ENCODE measurements around the gene STK38.
"Not testable (repeated sequence)": the region's sequence is repeated elsewhere in the genome, so short reads cannot be mapped to it uniquely, and the experiment has no call there.

STK38 gene

DNA sequence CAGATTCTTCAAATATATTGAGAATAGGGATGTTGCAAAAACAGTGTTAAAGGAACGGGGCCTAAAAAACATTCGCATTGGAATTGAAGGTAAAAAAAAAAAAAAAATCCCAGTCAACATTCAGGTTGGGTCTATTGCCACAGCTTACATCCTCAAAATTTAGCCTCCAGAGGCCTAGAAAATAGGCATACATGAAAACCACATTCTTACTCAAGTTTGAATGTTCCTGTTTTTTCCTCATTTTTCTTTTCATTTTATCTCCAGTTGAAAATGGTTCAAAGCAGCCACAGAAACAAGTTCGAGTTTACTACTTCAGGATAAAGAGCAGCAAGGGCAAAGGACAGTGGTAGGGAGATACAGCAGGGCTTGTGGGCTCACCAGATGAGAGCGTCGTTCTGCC, 62.5 kb downstream of the STK38 start:
- Histone ChIP-seq H4K91ac (ENCODE audit: low read depth, low read length) (no peak overlapping the region), H2BK5ac (ENCODE audit: low read depth, low read length, poor library complexity) (no peak overlapping the region), H3K4me3 (ENCODE audit: low read depth, low read length) (no peak overlapping the region), H3K27me3 (ENCODE audit: insufficient read depth, low read length) (no peaks in the 10 kb centered on the region), H3K4me2 (ENCODE audit: low read length) (no peak overlapping the region), H2AFZ (ENCODE audit: insufficient read depth, low read length, poor library complexity) (no peak overlapping the region), H3K14ac (ENCODE audit: low read length) (no peak overlapping the region), H3K36me3 (ENCODE audit: control insufficient read depth in 1 of 2, insufficient read depth in 2 of 2, low read length in 2 of 2) (peaks cover 27 to 41% of the 10 kb centered on the region in 2 experiments), H3K9me3 (ENCODE audit: insufficient read depth, low read depth, low read length) (no peaks in the 10 kb centered on the region), H3K4ac (ENCODE audit: low read depth, low read length) (no peak overlapping the region), H4K8ac (ENCODE audit: low read depth, low read length) (no peak overlapping the region), H3K27ac (ENCODE audit: low read depth, low read length) (no peak overlapping the region), H2BK12ac (ENCODE audit: low read length) (no peak overlapping the region), H3K4me1 (ENCODE audit: control insufficient read depth in 1 of 2, insufficient read depth in 2 of 2, low read length in 2 of 2) (no peaks in the 10 kb centered on the region), H3K18ac (ENCODE audit: low read length) (no peak overlapping the region), H4K12ac (ENCODE audit: low read depth, low read length) (no peak overlapping the region), H3K23ac (ENCODE audit: low read length) (no peak overlapping the region), H2BK120ac (ENCODE audit: insufficient read depth, low read length, poor library complexity) (no peak overlapping the region), H3K79me2 (ENCODE audit: control insufficient read depth, insufficient read depth, low read length, poor library complexity) (no peaks in the 10 kb centered on the region), H2AK5ac (ENCODE audit: low read length) (no peak overlapping the region), H3K9ac (ENCODE audit: low read length) (no peak overlapping the region), H3K79me1 (ENCODE audit: low read length) (no peaks in the 10 kb centered on the region)
- no CpG with 5 or more reads among the region's 5 CpGs for WGBS (ENCODE audit: extremely low coverage, insufficient coverage, insufficient read length)
- DNase-seq: no peak

GRCh38 chr6:36483326-36483725, 64.0 kb downstream of the STK38 start:
- H3K36me3 ChIP-seq (ENCODE audit: control insufficient read depth in 1 of 2, insufficient read depth in 2 of 2, low read length in 2 of 2): peaks cover 26 to 38% of the 10 kb centered on the region in 2 experiments
- H2AK5ac ChIP-seq (ENCODE audit: low read length); H3K4me3 ChIP-seq (ENCODE audit: low read depth, low read length); H3K9ac ChIP-seq (ENCODE audit: low read length); H3K4me2 ChIP-seq (ENCODE audit: low read length); H2AFZ ChIP-seq (ENCODE audit: insufficient read depth, low read length, poor library complexity); H4K12ac ChIP-seq (ENCODE audit: low read depth, low read length); H3K79me2 ChIP-seq (ENCODE audit: control insufficient read depth, insufficient read depth, low read length, poor library complexity); H2BK120ac ChIP-seq (ENCODE audit: insufficient read depth, low read length, poor library complexity); H3K27me3 ChIP-seq (ENCODE audit: insufficient read depth, low read length); H3K9me3 ChIP-seq (ENCODE audit: insufficient read depth, low read depth, low read length); H3K4me1 ChIP-seq (ENCODE audit: control insufficient read depth in 1 of 2, insufficient read depth in 2 of 2, low read length in 2 of 2); H2BK12ac ChIP-seq (ENCODE audit: low read length); H4K8ac ChIP-seq (ENCODE audit: low read depth, low read length); H3K14ac ChIP-seq (ENCODE audit: low read length); H3K18ac ChIP-seq (ENCODE audit: low read length); H3K4ac ChIP-seq (ENCODE audit: low read depth, low read length); H2BK5ac ChIP-seq (ENCODE audit: low read depth, low read length, poor library complexity); H3K79me1 ChIP-seq (ENCODE audit: low read length); H4K91ac ChIP-seq (ENCODE audit: low read depth, low read length); H3K27ac ChIP-seq (ENCODE audit: low read depth, low read length); H3K23ac ChIP-seq (ENCODE audit: low read length): not testable (repeated sequence)
- DNase-seq: peak; percentile 65 to 71
- no CpG with 5 or more reads among the region's 5 CpGs for WGBS (ENCODE audit: extremely low coverage, insufficient coverage, insufficient read length)

DNA sequence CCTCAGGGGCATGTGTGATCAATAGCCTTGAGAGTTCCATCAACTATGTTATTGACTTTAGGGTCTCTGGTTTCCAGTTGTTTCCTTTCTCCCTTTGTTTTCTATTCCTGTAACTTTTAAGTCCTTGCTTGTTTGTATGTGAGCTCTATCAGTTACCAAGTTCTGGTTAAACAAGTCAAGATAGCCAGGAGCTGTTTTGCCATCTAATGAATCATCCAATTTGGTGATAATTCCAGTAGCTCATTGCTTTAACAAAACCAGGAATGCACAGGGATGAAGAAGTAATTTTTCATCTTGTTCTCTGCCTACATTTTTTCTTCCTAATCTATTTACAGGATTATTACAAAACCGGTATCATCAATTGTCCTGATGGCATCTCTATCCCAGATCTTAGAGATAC, 68.0 kb downstream of the STK38 start:
- H3K79me2 ChIP-seq (ENCODE audit: control insufficient read depth, insufficient read depth, low read length, poor library complexity): no peaks in the 10 kb centered on the region
- no CpG with 5 or more reads among the region's 1 CpG for WGBS (ENCODE audit: extremely low coverage, insufficient coverage, insufficient read length)

GRCh38 chr6:36478051-36478526, 69.2 kb downstream of the STK38 start:
- Histone ChIP-seq H2BK12ac (ENCODE audit: low read length) (no peak overlapping the region), H4K91ac (ENCODE audit: low read depth, low read length) (no peak overlapping the region), H3K79me2 (ENCODE audit: control insufficient read depth, insufficient read depth, low read length, poor library complexity) (no peaks in the 10 kb centered on the region), H2BK5ac (ENCODE audit: low read depth, low read length, poor library complexity) (no peak overlapping the region), H3K9ac (ENCODE audit: low read length) (no peak overlapping the region), H3K9me3 (ENCODE audit: insufficient read depth, low read depth, low read length) (no peaks in the 10 kb centered on the region), H3K4me1 (ENCODE audit: control insufficient read depth in 1 of 2, insufficient read depth in 2 of 2, low read length in 2 of 2) (no peaks in the 10 kb centered on the region), H2BK120ac (ENCODE audit: insufficient read depth, low read length, poor library complexity) (no peak overlapping the region), H3K27me3 (ENCODE audit: insufficient read depth, low read length) (no peaks in the 10 kb centered on the region), H3K36me3 (ENCODE audit: control insufficient read depth in 1 of 2, insufficient read depth in 2 of 2, low read length in 2 of 2) (peaks cover 15 to 24% of the 10 kb centered on the region in 2 experiments), H3K79me1 (ENCODE audit: low read length) (no peaks in the 10 kb centered on the region), H2AFZ (ENCODE audit: insufficient read depth, low read length, poor library complexity) (no peak overlapping the region), H3K14ac (ENCODE audit: low read length) (no peak overlapping the region), H2AK5ac (ENCODE audit: low read length) (no peak overlapping the region), H4K8ac (ENCODE audit: low read depth, low read length) (no peak overlapping the region), H3K27ac (ENCODE audit: low read depth, low read length) (no peak overlapping the region), H4K12ac (ENCODE audit: low read depth, low read length) (no peak overlapping the region), H3K23ac (ENCODE audit: low read length) (no peak overlapping the region), H3K4me2 (ENCODE audit: low read length) (no peak overlapping the region), H3K4ac (ENCODE audit: low read depth, low read length) (no peak overlapping the region), H3K18ac (ENCODE audit: low read length) (no peak overlapping the region), H3K4me3 (ENCODE audit: low read depth, low read length) (no peak overlapping the region)
- no CpG with 5 or more reads among the region's 2 CpGs for WGBS (ENCODE audit: extremely low coverage, insufficient coverage, insufficient read length)
- no peak for DNase-seq

More for the DNA sequence above, 68.0 kb downstream of the STK38 start:
- H3K18ac ChIP-seq (ENCODE audit: low read length): no peak overlapping the region
- no peak overlapping the region for H4K91ac ChIP-seq (ENCODE audit: low read depth, low read length)
- no peak overlapping the region for H3K4me3 ChIP-seq (ENCODE audit: low read depth, low read length)
- DNase-seq: peak; percentile 43 to 78
- no peak overlapping the region for H3K9ac ChIP-seq (ENCODE audit: low read length)
- H3K27me3 ChIP-seq (ENCODE audit: insufficient read depth, low read length): no peaks in the 10 kb centered on the region
- H3K36me3 ChIP-seq (ENCODE audit: control insufficient read depth in 1 of 2, insufficient read depth in 2 of 2, low read length in 2 of 2): peaks cover 17 to 24% of the 10 kb centered on the region in 2 experiments
- H2BK120ac ChIP-seq (ENCODE audit: insufficient read depth, low read length, poor library complexity): no peak overlapping the region
- H3K4me2 ChIP-seq (ENCODE audit: low read length): no peak overlapping the region
- no peak overlapping the region for H2BK5ac ChIP-seq (ENCODE audit: low read depth, low read length, poor library complexity)
- no peak overlapping the region for H4K12ac ChIP-seq (ENCODE audit: low read depth, low read length)
- H3K27ac ChIP-seq (ENCODE audit: low read depth, low read length): no peak overlapping the region
- no peak overlapping the region for H2AFZ ChIP-seq (ENCODE audit: insufficient read depth, low read length, poor library complexity)
- H3K23ac ChIP-seq (ENCODE audit: low read length): no peak overlapping the region
- no peak overlapping the region for H4K8ac ChIP-seq (ENCODE audit: low read depth, low read length)
- no peak overlapping the region for H2AK5ac ChIP-seq (ENCODE audit: low read length)
- H3K14ac ChIP-seq (ENCODE audit: low read length): no peak overlapping the region
- H3K4me1 ChIP-seq (ENCODE audit: control insufficient read depth in 1 of 2, insufficient read depth in 2 of 2, low read length in 2 of 2): no peaks in the 10 kb centered on the region
- H3K79me1 ChIP-seq (ENCODE audit: low read length): no peaks in the 10 kb centered on the region
- no peak overlapping the region for H3K4ac ChIP-seq (ENCODE audit: low read depth, low read length)
- no peaks in the 10 kb centered on the region for H3K9me3 ChIP-seq (ENCODE audit: insufficient read depth, low read depth, low read length)
- no peak overlapping the region for H2BK12ac ChIP-seq (ENCODE audit: low read length)

Data from trophoblast cell (in vitro differentiated cells and primary cell).